GM19463 (cell line): ENCODE results near the gene IL1F10.

ENCODE experiments used
- ATAC-seq: cut with Tn5 transposase; IDR thresholded peaks from one replicate; pipeline ENCODE4 v1.9.1; 2021; ENCODE audit warnings: mild to moderate bottlenecking, moderate library complexity; ENCODE audit not compliant: unreplicated experiment

Gene IL1F10

GRCh38 chr2:113058998-113059960 lies 8.5 kb upstream of the IL1F10 start, which contains the start of gene IL36RN:
Gene IL36RN, plus strand, starts transcription at chr2:113059198. Its CDS starts 241 bp downstream, at chr2:113059439.
- no peak for ATAC-seq

DNA sequence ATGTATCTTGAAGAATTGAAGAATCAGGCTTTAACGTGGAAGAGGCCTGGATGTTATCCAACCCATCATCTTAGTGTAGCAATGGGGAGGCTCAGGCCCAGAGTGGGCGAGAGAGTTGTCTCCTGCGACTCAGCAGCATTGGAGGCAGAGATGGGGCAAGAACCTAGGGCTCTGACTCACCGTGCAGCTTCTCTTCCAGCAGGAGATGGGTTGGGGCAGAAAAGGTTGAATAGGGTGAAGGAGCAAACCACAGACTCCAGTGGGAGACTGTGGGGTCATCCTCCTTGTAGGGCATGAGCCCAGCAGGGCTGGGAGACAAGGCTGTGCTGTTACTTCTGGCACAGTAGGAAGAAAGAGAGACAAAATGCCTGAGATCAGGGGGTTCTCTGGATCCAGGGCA lies 7.4 kb upstream of the IL1F10 start:
- no peak for ATAC-seq

GRCh38 chr2:113060796-113061195 lies 7.0 kb upstream of the IL1F10 start:
- ATAC-seq, result no peak

DNA sequence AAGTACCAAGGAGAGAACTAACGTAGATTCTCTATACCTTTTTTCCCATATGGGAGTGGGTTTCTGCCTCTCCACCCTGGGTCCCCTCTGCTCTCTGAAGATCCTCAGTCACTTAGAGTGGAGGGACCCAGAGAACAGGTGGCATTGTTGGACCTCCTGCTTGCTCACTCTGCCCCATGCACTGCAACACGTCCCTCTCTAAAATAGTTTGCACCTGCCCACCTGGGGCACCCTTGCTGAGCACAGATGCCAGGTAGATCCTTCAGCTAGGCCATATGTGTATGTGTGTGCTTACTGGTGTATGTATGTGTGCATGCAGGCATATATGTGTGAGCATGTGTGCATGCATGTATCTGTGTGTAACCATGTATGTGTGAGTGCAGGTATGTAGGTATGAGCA lies 6.5 kb upstream of the IL1F10 start:
- no peak for ATAC-seq

DNA sequence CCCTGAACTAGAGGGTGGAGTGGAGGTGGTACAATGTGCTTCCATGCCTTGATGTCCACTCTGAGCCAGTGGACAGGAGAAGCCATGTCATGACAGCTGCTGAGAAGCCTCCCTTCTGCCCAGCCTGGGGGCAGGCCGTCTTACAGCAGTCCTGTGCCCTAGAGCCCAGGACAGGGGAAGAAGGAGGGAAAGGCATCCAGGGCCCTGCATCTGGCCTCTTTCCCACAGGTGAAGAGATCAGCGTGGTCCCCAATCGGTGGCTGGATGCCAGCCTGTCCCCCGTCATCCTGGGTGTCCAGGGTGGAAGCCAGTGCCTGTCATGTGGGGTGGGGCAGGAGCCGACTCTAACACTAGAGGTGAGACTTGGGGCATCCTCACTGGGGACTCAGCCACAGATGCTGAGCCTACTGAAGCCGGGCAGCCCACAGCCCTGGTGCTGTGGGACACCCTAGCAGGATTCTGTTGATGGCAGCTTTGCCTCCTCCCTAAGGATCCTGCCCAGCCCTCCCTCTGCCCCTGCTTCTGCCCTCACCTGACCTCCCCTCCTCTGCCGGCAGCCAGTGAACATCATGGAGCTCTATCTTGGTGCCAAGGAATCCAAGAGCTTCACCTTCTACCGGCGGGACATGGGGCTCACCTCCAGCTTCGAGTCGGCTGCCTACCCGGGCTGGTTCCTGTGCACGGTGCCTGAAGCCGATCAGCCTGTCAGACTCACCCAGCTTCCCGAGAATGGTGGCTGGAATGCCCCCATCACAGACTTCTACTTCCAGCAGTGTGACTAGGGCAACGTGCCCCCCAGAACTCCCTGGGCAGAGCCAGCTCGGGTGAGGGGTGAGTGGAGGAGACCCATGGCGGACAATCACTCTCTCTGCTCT lies 5.6 kb upstream of the IL1F10 start:
- ATAC-seq, result no peak

DNA sequence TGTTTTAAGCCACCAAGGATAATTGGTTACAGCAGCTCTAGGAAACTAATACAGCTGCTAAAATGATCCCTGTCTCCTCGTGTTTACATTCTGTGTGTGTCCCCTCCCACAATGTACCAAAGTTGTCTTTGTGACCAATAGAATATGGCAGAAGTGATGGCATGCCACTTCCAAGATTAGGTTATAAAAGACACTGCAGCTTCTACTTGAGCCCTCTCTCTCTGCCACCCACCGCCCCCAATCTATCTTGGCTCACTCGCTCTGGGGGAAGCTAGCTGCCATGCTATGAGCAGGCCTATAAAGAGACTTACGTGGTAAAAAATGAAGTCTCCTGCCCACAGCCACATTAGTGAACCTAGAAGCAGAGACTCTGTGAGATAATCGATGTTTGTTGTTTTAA lies 3.5 kb upstream of the IL1F10 start:
- no peak for ATAC-seq

- no peak for ATAC-seq
These were observed 2.9 kb upstream of the IL1F10 start for GRCh38 chr2:113064898-113065297.

DNA sequence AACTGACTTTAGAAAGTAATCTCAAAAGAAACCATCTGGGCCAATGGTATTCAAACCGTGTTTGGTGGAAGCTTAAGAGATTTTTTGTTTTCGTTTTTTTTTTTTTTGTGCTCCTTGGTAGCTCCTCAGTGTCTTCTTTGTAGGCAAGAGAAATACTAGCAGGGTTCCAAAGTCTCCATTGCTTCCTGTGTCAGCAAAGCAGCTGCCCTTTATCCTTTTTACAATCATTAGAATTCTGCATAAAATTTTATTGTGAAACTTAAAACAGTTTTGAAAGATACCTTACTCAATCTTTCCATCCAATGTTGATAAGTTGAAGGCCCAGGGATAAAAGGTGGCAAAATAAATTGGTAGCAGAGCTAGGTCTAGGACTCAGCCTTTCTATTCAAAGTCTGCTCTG lies 479 bp downstream of the IL1F10 start:
- ATAC-seq, result no peak

GRCh38 chr2:113068706-113069485 lies 1.1 kb downstream of the IL1F10 start:
- ATAC-seq, result no peak

- no peak for ATAC-seq
These were observed 2.2 kb downstream of the IL1F10 start for GRCh38 chr2:113069676-113070605.

GRCh38 chr2:113070606-113070975 lies 2.8 kb downstream of the IL1F10 start:
- ATAC-seq, result no peak

DNA sequence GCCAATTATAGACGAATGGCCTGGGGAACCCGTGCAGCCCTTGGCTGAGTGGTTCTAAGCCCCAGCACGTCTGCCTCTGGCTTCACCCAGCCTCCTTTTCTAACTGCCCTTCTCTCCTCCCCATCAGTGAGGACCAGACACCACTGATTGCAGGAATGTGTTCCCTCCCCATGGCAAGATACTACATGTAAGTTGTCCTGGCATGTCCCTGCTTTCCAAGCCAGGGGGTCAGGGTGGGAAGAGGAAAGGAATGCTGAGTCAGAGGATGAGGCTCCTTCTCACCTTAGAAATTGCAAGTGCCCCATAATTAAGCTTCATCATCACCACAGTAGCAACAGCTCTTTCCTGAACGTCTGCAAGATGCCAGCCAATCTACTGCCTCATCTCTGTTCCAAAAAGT lies 4.8 kb downstream of the IL1F10 start:
- no peak for ATAC-seq

DNA sequence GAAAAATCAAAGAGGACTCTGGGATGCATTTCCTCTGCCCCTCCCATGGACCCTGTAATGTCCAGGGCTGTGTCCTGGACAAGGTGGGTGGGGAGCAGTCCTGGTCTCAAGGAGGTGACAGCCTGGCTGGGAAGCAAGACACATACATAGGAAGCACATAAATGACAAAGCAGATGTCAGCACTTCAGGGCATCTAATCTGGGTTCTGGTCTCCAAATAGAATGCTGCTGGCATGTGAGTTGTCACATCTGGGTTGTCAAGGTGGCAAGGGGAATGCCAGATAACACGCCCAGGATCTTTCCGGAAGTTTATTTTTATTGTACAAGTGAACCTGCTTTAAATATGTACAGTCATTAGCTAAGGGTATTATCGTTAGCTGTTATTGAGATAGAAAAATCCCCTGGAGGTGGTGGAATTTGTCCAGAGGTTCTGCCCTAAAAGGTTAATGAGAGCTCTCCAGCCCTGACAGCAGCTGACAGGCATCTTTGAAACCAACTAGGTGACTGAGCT lies 5.6 kb downstream of the IL1F10 start:
- ATAC-seq, result no peak

DNA sequence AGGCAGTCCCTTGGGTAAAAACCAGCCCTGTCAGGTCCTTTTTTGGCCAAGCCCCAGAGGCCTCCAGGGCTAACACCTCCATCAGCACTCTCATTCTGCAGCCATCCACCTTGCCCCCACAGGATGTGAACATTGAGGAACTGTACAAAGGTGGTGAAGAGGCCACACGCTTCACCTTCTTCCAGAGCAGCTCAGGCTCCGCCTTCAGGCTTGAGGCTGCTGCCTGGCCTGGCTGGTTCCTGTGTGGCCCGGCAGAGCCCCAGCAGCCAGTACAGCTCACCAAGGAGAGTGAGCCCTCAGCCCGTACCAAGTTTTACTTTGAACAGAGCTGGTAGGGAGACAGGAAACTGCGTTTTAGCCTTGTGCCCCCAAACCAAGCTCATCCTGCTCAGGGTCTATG lies 7.3 kb downstream of the IL1F10 start:
- ATAC-seq, result no peak

- no peak for ATAC-seq
These were observed 7.8 kb downstream of the IL1F10 start for GRCh38 chr2:113075600-113075999.

GRCh38 chr2:113076954-113077669 lies 9.3 kb downstream of the IL1F10 start:
- no peak for ATAC-seq

DNA sequence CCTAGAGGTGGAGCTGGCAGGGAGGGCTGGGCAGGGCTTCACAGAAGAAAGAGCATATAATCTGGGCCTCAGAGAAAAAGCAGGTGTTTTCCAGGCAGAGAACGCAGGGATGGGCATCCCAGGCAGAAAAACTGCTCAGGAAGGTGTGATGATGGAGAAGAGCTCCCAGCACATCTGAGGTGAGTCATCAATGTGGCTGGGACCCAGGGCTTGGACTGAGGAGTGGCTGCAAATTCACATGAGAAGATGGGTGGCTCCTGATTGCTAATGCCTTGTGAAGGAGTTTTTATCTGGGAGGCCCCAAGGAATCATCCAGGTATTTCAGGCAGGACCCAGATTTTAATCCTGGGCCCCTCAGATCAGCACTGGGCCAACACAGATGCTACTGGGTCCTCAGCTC lies 10.2 kb downstream of the IL1F10 start:
- ATAC-seq, result no peak

- no peak for ATAC-seq
These were observed 10.6 kb downstream of the IL1F10 start for GRCh38 chr2:113078350-113078839.

DNA sequence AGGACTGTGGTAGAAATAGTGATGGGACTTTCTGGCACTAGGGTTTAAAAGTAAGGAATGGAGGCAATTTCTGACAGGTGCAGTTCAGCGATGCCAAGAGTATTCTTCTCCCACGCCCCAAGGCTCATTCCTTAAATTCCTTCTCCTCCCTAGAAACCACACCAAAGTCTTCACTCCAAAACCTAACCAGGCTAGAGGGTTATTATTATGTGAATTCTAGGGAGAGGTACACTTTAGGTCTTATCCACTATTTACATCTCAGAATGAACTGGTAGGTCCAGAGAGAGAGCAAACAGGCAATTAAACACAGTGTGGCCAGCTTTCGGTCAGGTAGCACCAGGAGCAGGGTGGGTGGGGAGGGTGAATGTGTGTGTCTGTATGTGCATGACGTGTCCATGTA lies 11.4 kb downstream of the IL1F10 start:
- ATAC-seq, result no peak
